Endothelial cell (in vitro differentiated cells): ENCODE results near the gene HSPA4. TPM values are rescaled to one million over a fixed set of nuclear protein-coding genes. Genes with fewer than 3 reads are reported as not detected.

Experiments
- DNase-seq: peaks from one replicate; pipeline ENCODE4 v3.0.0; 2021; ENCODE audit warnings: low spot score
- H3K27ac Mint-ChIP-seq: one replicate; pipeline ENCODE4 v1.8.0; 2021; ENCODE audit warnings: mixed read lengths, inconsistent platforms; ENCODE audit not compliant: unreplicated experiment
- H3K27me3 Mint-ChIP-seq: one replicate; pipeline ENCODE4 v1.8.0; 2021; ENCODE audit warnings: mild to moderate bottlenecking, moderate library complexity, mixed read lengths, inconsistent platforms; ENCODE audit not compliant: unreplicated experiment
- H3K36me3 Mint-ChIP-seq: one replicate; pipeline ENCODE4 v1.8.0; 2021; ENCODE audit warnings: mild to moderate bottlenecking, low read depth, mixed read lengths, inconsistent platforms; ENCODE audit not compliant: unreplicated experiment
- H3K4me1 Mint-ChIP-seq: one replicate; pipeline ENCODE4 v1.8.0; 2021; ENCODE audit warnings: mild to moderate bottlenecking, mixed read lengths, inconsistent platforms; ENCODE audit not compliant: unreplicated experiment
- H3K4me3 Mint-ChIP-seq: one replicate; pipeline ENCODE4 v1.8.0; 2021; ENCODE audit warnings: mild to moderate bottlenecking, mixed read lengths, inconsistent platforms; ENCODE audit not compliant: unreplicated experiment
- H3K9me3 Mint-ChIP-seq: one replicate; pipeline ENCODE4 v1.8.0; 2021; ENCODE audit warnings: mixed read lengths, inconsistent platforms; ENCODE audit not compliant: unreplicated experiment
- CTCF ChIP-seq: fragments of 200-600 bp; sonication (generic); IDR thresholded peaks from one replicate; pipeline ENCODE4 v1.5.0; 2021; ENCODE audit warnings: antibody characterized with exemption; ENCODE audit not compliant: unreplicated experiment
- total RNA-seq: library from RNA; stranded (reverse); fragmentation: NEBNext Ultra II Directional; extraction: Animal tissue kit (Norgen Biotek cat#: 25700); gene quantifications from one replicate; pipeline ENCODE4 v1.2.1, GENCODE V29; 2021; ENCODE audit not compliant: unreplicated experiment

HSPA4 gene
- total RNA-seq, 1 donor from 2014 or later = 162 TPM

DNA sequence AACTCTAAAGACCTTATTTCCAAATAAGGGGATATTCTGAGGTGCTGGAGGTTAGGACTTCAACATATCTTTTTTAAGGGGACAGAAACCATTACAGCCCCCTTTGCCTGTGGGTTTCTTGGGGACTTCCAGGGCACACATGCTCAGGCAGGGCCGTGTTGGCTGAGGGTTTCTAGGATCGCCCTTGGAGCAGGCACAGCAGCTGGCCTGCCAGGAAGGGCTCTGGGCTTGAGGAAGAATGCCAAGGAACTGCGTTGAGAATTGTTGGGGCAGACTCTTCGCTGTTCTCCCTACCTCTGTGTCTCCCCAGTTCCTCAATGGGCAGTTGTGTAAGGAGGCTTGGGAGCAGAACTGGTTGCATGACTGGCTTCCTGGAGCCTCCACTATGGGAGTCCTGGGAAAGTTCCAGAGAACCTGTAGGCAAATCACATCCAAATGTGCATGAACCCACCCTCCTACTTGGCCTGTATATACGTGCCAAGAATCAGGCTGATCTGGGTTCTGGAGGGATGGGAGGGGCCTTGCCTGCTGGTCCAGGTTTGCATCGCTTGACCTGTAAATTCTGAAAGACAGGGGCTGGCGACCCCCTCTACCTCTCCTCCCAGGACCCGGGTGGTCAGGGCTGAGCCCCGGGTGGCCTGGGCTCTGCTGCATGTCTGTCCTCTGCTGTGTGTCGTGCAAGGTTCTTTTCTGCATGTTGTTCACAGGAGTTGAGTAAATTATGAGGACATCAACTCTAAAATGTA lies 65.5 kb downstream of the HSPA4 start:
- DNase-seq = no peak
- H3K27me3 Mint-ChIP-seq = peaks cover 3% of the 10 kb centered on the region
- TF ChIP-seq CTCF = no peak
- no peak overlapping the region for H3K4me3 Mint-ChIP-seq
- no peak overlapping the region for H3K27ac Mint-ChIP-seq
- H3K36me3 Mint-ChIP-seq = no peaks in the 10 kb centered on the region
- H3K4me1 Mint-ChIP-seq = peaks cover 6% of the 10 kb centered on the region
- H3K9me3 Mint-ChIP-seq = no peaks in the 10 kb centered on the region

DNA sequence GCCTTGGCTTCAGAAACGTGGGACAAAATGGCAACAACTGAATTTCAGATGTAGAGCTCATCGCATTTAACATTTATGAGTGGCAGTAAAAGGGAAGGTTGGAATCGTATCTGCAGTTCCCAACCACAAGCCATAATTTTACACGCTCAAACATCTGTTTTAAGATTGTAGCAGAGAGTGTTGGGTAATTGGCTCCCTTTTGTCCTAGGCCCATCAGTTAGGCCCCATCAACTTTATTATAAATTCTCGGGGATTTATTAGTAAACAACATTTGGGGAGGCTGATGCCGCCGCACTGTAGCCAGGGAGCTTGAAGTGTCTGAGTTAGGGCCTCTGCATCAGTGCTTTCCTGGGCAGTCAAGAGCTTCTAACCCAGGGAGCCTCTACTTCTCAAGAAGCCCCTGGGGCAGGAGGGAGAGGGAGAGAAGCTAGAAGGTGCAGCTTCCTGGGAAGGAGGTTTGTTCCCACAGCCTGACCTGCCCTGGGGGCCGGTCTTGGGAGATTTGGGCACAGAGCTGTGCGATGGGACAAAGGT lies 66.2 kb downstream of the HSPA4 start:
- H3K4me3 Mint-ChIP-seq = no peak overlapping the region
- TF ChIP-seq CTCF = no peak
- no peaks in the 10 kb centered on the region for H3K9me3 Mint-ChIP-seq
- peaks cover 3% of the 10 kb centered on the region for H3K27me3 Mint-ChIP-seq
- H3K36me3 Mint-ChIP-seq = no peaks in the 10 kb centered on the region
- H3K4me1 Mint-ChIP-seq = peaks cover 6% of the 10 kb centered on the region
- DNase-seq = no peak
- no peak overlapping the region for H3K27ac Mint-ChIP-seq

GRCh38 chr5:133118741-133119140 lies 66.9 kb downstream of the HSPA4 start:
- Mint-ChIP-seq H3K27ac (no peak overlapping the region), H3K27me3 (peaks cover 3% of the 10 kb centered on the region), H3K9me3 (no peaks in the 10 kb centered on the region), H3K4me3 (no peak overlapping the region), H3K36me3 (no peaks in the 10 kb centered on the region), H3K4me1 (peaks cover 6% of the 10 kb centered on the region)
- no peak for DNase-seq
- no peak for TF ChIP-seq CTCF

- peak overlapping the region; percentile 37 for H3K4me3 Mint-ChIP-seq
- peaks cover 6% of the 10 kb centered on the region for H3K4me1 Mint-ChIP-seq
- peaks cover 5% of the 10 kb centered on the region for H3K27me3 Mint-ChIP-seq
- TF ChIP-seq CTCF = no peak
- no peak for DNase-seq
- H3K9me3 Mint-ChIP-seq = no peaks in the 10 kb centered on the region
- no peaks in the 10 kb centered on the region for H3K36me3 Mint-ChIP-seq
- H3K27ac Mint-ChIP-seq = no peak overlapping the region
Observed at GRCh38 chr5:133119233-133119711, 67.5 kb downstream of the HSPA4 start.

GRCh38 chr5:133120156-133120750 lies 68.4 kb downstream of the HSPA4 start:
- no peak for TF ChIP-seq CTCF
- no peak overlapping the region for H3K27ac Mint-ChIP-seq
- H3K9me3 Mint-ChIP-seq = no peaks in the 10 kb centered on the region
- no peak overlapping the region for H3K4me3 Mint-ChIP-seq
- no peaks in the 10 kb centered on the region for H3K36me3 Mint-ChIP-seq
- H3K27me3 Mint-ChIP-seq = peaks cover 5% of the 10 kb centered on the region
- no peak for DNase-seq
- peaks cover 6% of the 10 kb centered on the region for H3K4me1 Mint-ChIP-seq
